Suprapubic skin (tissue), 4 donors: ENCODE data around the gene KRTAP29-1.
"Not testable (repeated sequence)": the region's sequence is repeated elsewhere in the genome, so short reads cannot be mapped to it uniquely, and the experiment has no call there.

Experiments used
- POLR2A ChIP-seq, 2 donors: fragments of 450-650 bp; IDR thresholded peaks; one replicate each; pipeline ENCODE4 v1.6.1; 2017; ENCODE audit warnings: antibody characterized with exemption in 2 of 2, mild to moderate bottlenecking in 2 of 2, moderate library complexity in 2 of 2
- POLR2AphosphoS5 ChIP-seq, 3 donors: sonication (generic); formaldehyde crosslinking; IDR thresholded peaks; one replicate each; pipeline ENCODE4 v1.6.1; 2017; ENCODE audit warnings: antibody characterized with exemption in 3 of 3
- TF ChIP-seq, protein P1 (sequence below), 2 donors: fragments of 200-600 bp in 1 of 2; fragments of 450-650 bp in 1 of 2; sonication (generic) in 1 of 2; IDR thresholded peaks; one replicate each; pipeline ENCODE4 v1.5.1; 2016 to 2019; ENCODE audit warnings: antibody characterized with exemption in 2 of 2, mild to moderate bottlenecking in 1 of 2, moderate library complexity in 1 of 2

GRCh38 chr17:41271323-41271722 is 31.3 kb downstream of the KRTAP29-1 start:
- TF ChIP-seq, protein P1, sequence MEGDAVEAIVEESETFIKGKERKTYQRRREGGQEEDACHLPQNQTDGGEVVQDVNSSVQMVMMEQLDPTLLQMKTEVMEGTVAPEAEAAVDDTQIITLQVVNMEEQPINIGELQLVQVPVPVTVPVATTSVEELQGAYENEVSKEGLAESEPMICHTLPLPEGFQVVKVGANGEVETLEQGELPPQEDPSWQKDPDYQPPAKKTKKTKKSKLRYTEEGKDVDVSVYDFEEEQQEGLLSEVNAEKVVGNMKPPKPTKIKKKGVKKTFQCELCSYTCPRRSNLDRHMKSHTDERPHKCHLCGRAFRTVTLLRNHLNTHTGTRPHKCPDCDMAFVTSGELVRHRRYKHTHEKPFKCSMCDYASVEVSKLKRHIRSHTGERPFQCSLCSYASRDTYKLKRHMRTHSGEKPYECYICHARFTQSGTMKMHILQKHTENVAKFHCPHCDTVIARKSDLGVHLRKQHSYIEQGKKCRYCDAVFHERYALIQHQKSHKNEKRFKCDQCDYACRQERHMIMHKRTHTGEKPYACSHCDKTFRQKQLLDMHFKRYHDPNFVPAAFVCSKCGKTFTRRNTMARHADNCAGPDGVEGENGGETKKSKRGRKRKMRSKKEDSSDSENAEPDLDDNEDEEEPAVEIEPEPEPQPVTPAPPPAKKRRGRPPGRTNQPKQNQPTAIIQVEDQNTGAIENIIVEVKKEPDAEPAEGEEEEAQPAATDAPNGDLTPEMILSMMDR (IDR thresholded peaks at IDR 0.05), result not testable (repeated sequence)
- TF ChIP-seq POLR2A, POLR2AphosphoS5 (IDR thresholded peaks at IDR 0.05): not testable (repeated sequence)
